HG03064 (cell line): Measurements from ENCODE around the gene LLGL1.

Source experiments
- ATAC-seq: cut with Tn5 transposase; IDR thresholded peaks from one replicate; pipeline ENCODE4 v1.9.1; 2021; ENCODE audit warnings: low read depth; ENCODE audit not compliant: unreplicated experiment

The LLGL1 gene

GRCh38 chr17:18228176-18228682 is 2.8 kb downstream of the LLGL1 start:
- no peak for ATAC-seq

DNA sequence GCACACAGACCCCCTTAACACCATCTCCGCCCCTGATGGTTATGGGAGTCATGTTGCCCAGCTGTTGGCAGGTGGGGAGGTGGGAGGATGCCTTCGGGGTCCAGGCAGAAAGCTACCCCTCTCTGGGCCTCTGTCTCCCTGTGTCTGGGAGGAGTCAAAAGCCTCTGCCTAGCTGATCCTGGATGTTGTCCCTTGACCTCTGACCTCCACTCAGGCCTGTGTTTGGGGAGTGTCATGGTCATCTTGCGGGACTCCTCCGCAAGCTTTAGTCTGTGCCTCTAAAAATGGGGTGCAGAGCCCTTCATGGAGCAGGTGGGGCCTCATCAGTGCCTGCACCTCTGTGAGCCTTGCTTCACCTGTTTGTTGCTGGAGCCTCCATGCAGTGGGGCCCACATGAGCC is 3.8 kb downstream of the LLGL1 start:
- ATAC-seq = no peak

DNA sequence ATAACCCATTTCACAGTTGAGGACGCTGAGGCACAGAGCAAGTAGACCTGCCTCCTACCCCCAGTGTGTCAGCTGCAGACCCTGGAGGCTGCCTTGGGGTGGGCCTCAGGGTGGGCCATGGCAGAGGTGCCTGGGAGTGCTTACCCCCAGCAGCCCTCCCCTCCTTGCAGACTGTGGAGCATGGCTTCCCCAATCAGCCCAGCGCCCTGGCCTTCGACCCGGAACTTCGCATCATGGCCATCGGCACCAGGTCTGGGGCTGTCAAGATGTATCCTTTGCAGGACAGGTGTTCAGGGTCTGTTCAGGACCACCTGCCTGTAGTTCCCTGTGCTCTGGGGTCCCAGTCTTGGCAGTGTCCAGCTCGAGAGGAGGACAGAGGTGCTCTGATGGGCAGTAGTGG is 4.3 kb downstream of the LLGL1 start:
- ATAC-seq = no peak

GRCh38 chr17:18230288-18231141 is 5.1 kb downstream of the LLGL1 start:
- ATAC-seq = no peak

DNA sequence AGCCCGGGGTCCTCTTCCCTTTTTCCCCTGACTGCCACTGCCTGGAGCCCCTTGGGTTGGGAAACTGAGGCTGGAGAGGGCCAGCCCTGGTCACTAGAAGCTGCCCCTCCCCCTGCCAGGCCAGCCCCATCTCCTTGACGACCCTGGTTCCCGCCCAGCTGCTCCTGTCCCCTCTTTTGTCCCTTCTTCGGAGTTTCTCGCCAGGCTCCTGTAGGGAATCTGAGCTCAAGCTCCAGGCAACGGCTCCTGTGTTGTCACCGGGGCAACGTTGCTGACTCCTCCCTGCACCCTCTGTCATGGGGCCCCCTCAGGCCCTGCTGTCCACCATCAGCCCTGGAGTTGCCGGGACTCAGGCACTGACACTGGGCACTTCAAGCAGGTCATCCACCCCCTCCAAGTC is 5.7 kb downstream of the LLGL1 start:
- no peak for ATAC-seq

DNA sequence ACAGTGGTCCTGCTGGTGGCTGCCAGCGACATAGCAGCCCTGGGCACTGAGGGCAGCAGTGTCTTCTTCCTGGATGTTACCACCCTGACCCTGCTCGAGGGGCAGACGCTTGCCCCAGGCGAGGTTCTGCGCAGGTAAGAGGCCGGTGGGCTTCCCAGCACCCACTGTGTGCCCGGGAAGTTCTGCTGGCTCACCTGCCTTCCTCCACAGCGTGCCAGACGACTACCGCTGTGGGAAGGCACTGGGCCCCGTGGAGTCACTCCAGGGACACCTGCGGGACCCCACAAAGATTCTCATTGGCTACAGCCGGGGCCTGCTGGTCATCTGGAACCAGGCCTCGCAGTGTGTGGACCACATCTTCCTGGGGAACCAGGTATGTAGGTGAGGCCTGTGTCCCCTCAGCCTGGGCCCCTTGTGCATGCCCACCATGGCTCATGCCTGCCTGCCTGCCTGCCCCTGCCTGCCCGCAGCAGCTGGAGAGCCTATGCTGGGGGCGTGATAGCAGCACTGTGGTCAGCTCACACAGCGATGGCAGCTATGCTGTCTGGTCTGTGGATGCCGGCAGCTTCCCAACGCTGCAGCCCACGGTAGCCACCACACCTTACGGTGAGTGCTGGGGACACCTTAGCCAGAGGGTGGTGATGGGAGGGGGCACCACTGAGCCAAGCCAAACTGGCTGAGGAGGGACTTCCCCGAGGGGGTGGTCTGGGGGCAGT is 8.5 kb downstream of the LLGL1 start:
- ATAC-seq = no peak

- no peak for ATAC-seq
These were observed 9.5 kb downstream of the LLGL1 start for GRCh38 chr17:18234853-18235380.

GRCh38 chr17:18235743-18236256 is 10.4 kb downstream of the LLGL1 start:
- ATAC-seq = no peak

GRCh38 chr17:18236494-18236893 is 11.1 kb downstream of the LLGL1 start:
- no peak for ATAC-seq

- ATAC-seq = no peak
These were observed 12.0 kb downstream of the LLGL1 start for GRCh38 chr17:18237461-18237860.

DNA sequence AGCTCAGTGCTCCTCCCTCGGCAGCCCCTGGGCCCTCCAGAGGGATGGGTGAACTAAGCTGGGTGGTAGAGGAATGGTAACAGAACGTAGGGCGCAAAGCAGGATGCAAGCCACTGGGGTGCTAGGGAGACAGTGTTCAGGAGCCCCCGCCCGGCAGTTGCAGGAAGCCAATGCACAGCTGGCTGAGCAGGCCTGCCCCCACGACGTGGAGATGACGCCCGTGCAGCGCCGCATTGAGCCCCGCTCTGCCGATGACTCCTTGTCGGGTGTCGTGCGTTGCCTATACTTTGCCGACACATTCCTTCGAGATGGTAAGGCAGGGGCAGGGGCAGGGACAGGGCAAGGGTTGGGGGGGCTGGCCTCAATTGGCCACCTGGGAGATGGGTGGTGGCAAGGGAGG is 12.9 kb downstream of the LLGL1 start:
- ATAC-seq = no peak

GRCh38 chr17:18240449-18240848 is 15.0 kb downstream of the LLGL1 start:
- ATAC-seq = no peak

DNA sequence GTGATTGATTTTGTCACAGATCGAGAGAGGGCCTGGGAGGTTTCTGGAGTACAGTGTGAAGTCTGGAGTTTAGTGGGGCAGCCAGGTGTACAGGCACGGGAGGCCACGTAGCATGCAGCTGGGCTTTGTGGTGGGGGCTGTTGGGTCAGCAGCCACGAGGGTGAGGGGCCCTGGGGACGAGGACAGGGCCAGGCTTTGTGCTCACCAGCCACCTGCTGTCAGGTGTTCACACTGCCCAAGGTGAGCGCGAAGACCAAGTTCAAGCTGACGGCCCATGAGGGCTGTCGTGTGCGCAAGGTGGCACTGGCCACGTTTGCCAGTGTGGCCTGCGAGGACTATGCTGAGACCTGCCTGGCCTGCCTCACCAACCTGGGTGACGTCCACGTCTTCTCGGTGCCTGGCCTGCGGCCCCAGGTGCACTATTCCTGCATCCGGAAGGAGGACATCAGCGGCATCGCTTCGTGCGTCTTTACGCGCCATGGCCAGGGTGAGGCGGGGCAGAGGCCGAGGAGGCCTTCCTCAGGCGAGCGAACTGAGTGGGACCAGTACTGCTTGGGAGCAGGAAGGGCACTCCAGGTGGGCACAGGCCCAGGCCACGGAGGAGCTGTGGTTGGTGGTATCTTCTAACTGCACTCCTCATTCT is 15.9 kb downstream of the LLGL1 start:
- no peak for ATAC-seq

GRCh38 chr17:18245038-18245776 is 19.8 kb downstream of the LLGL1 start:
- no peak for ATAC-seq

DNA sequence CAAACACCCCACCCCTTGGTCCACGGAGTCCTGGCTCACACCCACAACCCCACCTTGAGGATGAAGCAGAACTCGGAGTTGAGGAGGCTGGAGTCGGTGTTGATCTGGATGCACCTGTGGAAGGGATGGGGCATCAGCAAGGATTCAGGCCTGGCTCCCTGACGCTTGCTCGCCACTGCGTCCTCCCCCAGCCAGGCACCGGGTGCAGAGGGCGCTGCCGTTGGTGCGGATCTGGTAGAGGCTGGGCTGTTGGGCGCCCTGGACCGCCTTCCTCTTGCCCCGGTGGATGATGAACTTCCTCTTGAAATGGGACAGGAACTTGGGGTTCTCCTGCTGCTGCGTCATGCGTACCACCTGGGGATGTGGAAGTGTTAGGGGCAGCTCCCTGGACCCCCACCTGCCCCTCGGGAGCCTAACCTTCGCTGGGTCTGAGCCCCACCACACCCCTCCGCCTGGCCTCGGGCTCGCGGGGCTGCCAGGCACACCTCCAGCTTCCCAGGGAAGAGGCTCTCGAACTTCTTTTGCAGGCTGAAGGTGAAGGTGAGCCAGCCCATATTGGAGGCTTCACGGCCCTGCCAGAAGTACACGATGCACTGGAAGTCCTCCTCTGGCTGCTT is 20.8 kb downstream of the LLGL1 start:
- no peak for ATAC-seq

DNA sequence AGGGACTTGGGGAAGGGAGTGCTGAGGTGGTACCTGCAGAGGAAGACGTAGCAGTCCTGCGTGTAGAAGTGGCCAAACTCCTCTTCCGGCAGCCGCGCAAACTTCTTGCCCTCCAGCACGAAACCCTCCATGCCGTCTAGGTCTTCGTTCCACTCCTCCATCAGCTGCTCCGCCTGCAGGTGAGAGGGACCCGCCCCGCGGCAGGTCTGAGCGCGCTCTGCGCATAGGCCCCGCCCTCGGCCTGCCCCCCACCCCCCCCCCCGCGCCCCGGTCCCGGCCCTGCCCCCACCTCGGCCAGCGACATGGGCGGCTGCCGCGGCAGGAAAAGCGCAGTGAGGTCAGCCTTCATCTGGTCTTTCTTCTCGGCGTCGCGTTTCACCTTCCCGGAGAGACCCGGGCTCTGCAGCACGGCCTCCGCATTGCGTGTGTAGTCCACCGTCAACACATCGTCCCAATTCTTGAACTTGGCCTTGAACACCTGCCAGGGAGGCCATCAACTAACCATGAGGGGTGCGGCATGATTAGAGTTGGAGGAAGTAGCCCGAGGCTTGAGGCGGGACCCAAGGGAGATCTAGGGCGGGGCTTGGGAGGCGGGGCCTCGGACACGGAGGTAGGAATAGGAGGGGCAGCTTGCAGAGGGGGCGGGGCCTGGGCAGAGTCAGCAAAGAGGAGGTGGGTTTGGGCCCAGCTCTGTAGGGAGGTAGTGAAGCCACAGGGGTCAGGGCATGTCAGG is 21.6 kb downstream of the LLGL1 start:
- ATAC-seq = no peak

GRCh38 chr17:18247613-18248001 is 22.2 kb downstream of the LLGL1 start:
- no peak for ATAC-seq

GRCh38 chr17:18248300-18248731 is 22.9 kb downstream of the LLGL1 start:
- no peak for ATAC-seq

- no peak for ATAC-seq
These were observed 23.4 kb downstream of the LLGL1 start for GRCh38 chr17:18248811-18249210.
